ENCODE results near the gene ZNF394.

The ZNF394 gene

DNA sequence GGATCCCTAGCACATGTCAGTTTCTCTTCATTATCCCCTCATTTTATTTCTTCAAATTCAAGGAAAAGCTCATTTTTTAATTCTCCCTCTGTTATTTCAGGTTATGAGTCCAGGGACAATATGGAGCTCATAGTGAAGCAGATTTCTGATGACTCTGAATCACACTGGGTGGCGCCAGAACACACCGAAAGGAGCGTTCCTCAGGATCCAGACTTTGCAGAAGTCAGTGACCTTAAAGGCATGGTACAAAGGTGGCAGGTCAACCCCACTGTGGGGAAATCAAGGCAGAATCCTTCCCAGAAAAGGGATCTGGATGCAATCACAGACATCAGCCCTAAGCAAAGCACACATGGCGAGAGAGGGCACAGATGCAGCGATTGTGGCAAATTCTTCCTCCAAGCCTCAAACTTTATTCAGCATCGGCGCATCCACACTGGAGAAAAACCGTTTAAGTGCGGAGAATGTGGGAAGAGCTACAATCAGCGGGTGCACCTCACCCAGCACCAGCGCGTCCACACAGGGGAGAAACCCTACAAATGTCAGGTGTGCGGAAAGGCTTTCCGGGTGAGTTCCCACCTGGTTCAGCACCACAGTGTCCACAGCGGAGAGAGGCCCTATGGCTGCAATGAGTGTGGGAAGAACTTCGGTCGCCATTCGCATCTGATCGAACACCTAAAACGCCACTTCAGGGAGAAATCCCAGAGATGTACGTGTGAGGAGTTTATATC is 25.8 kb upstream of the ZNF394 start:
- Histone ChIP-seq H3K27ac (ENCODE audit: low read depth, low read length) (no peak overlapping the region), H3K4me2 (ENCODE audit: low read length) (no peak overlapping the region), H3K27me3 (ENCODE audit: control insufficient read depth, low read length) (no peaks in the 10 kb centered on the region), H3K4me3 (ENCODE audit: low read length) (no peak overlapping the region), H3K4me1 (ENCODE audit: control insufficient read depth, low read length) (no peaks in the 10 kb centered on the region), H3K79me2 (ENCODE audit: control insufficient read depth, low read length) (no peaks in the 10 kb centered on the region), H4K20me1 (ENCODE audit: control insufficient read depth, insufficient read depth, low read depth, low read length) (no peaks in the 10 kb centered on the region), H3K36me3 (ENCODE audit: control insufficient read depth, low read length) (peaks cover 56% of the 10 kb centered on the region), H3F3A (ENCODE audit: control insufficient read depth, insufficient read depth) (peaks cover 7% of the 10 kb centered on the region; the same call in 1 of the 2 replicates), H3K9me2 (replicated peaks; ENCODE audit: control insufficient read depth, low read length) (no peaks in the 10 kb centered on the region), H3K9me3 (ENCODE audit: control insufficient read depth, insufficient read depth, low read length) (peaks cover 20% of the 10 kb centered on the region)
- TF ChIP-seq, protein P1, sequence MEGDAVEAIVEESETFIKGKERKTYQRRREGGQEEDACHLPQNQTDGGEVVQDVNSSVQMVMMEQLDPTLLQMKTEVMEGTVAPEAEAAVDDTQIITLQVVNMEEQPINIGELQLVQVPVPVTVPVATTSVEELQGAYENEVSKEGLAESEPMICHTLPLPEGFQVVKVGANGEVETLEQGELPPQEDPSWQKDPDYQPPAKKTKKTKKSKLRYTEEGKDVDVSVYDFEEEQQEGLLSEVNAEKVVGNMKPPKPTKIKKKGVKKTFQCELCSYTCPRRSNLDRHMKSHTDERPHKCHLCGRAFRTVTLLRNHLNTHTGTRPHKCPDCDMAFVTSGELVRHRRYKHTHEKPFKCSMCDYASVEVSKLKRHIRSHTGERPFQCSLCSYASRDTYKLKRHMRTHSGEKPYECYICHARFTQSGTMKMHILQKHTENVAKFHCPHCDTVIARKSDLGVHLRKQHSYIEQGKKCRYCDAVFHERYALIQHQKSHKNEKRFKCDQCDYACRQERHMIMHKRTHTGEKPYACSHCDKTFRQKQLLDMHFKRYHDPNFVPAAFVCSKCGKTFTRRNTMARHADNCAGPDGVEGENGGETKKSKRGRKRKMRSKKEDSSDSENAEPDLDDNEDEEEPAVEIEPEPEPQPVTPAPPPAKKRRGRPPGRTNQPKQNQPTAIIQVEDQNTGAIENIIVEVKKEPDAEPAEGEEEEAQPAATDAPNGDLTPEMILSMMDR (IDR thresholded peaks at IDR 0.05; ENCODE audit: low read depth, low read length, poor library complexity, severe bottlenecking): peak; percentile 43
- no peak for TF ChIP-seq EZH2phosphoT487 (IDR thresholded peaks at IDR 0.05; ENCODE audit: borderline replicate concordance, low read length)

DNA sequence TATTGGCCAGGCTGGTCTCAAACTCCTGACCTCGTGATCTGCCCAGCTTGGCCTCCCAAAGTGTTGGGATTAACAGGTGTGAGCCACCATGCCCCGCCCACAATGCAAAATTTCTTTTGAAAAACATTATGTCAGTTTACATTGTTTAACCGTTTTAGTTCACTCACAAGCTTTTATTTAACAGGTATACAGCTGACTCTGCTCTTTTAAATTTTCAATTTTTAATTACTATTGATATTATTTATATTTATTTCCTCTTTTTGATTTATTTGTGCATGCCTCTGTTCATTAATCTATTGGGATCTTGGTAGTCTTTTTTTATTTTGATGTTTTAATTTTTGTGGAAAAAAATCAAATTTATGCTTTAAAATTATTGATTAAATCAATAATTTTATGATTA is 21.3 kb upstream of the ZNF394 start:
- H3K36me3 ChIP-seq (ENCODE audit: control insufficient read depth, low read length): peaks cover 35% of the 10 kb centered on the region
- no peaks in the 10 kb centered on the region for H3K9me2 ChIP-seq (replicated peaks; ENCODE audit: control insufficient read depth, low read length)
- H3F3A ChIP-seq (ENCODE audit: control insufficient read depth, insufficient read depth): peaks cover 7% of the 10 kb centered on the region; the same call in 1 of the 2 replicates
- H3K79me2 ChIP-seq (ENCODE audit: control insufficient read depth, low read length): no peaks in the 10 kb centered on the region
- H3K4me2 ChIP-seq (ENCODE audit: low read length): no peak overlapping the region
- no peaks in the 10 kb centered on the region for H3K4me1 ChIP-seq (ENCODE audit: control insufficient read depth, low read length)
- H3K9me3 ChIP-seq (ENCODE audit: control insufficient read depth, insufficient read depth, low read length): no peaks in the 10 kb centered on the region
- no peaks in the 10 kb centered on the region for H4K20me1 ChIP-seq (ENCODE audit: control insufficient read depth, insufficient read depth, low read depth, low read length)
- no peak overlapping the region for H3K27ac ChIP-seq (ENCODE audit: low read depth, low read length)
- no peak for TF ChIP-seq EZH2phosphoT487 (IDR thresholded peaks at IDR 0.05; ENCODE audit: borderline replicate concordance, low read length)
- TF ChIP-seq, protein P1 (IDR thresholded peaks at IDR 0.05; ENCODE audit: low read depth, low read length, poor library complexity, severe bottlenecking): no peak
- H3K27me3 ChIP-seq (ENCODE audit: control insufficient read depth, low read length): no peaks in the 10 kb centered on the region
- H3K4me3 ChIP-seq (ENCODE audit: low read length): no peak overlapping the region

DNA sequence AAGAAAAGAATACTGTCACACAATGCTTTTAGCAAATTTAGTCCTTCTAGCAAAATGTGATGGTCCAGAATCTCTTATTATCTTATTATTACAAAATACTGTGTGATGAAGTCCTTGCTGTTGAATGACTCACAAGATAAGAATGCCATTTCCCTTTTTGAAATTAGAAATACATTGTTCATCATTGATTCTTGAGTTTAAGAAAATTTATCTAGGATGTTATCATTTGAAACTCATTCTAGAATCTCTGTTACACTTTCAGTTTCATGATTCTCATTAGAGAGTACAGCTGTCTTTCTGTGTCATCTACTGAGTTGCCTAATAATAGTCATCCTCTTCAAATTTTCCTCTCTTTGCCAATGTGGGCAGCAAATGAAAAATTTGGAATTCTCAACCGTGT is 14.0 kb upstream of the ZNF394 start:
- H3K4me3 ChIP-seq (ENCODE audit: low read length): no peak overlapping the region
- no peaks in the 10 kb centered on the region for H3K27me3 ChIP-seq (ENCODE audit: control insufficient read depth, low read length)
- H3K9me2 ChIP-seq (replicated peaks; ENCODE audit: control insufficient read depth, low read length): no peaks in the 10 kb centered on the region
- TF ChIP-seq, protein P1 (IDR thresholded peaks at IDR 0.05; ENCODE audit: low read depth, low read length, poor library complexity, severe bottlenecking): no peak
- TF ChIP-seq EZH2phosphoT487 (IDR thresholded peaks at IDR 0.05; ENCODE audit: borderline replicate concordance, low read length): no peak
- no peaks in the 10 kb centered on the region for H3K4me1 ChIP-seq (ENCODE audit: control insufficient read depth, low read length)
- H4K20me1 ChIP-seq (ENCODE audit: control insufficient read depth, insufficient read depth, low read depth, low read length): no peaks in the 10 kb centered on the region
- no peak overlapping the region for H3K27ac ChIP-seq (ENCODE audit: low read depth, low read length)
- peaks cover 20% of the 10 kb centered on the region for H3K79me2 ChIP-seq (ENCODE audit: control insufficient read depth, low read length)
- H3K36me3 ChIP-seq (ENCODE audit: control insufficient read depth, low read length): peaks cover 43% of the 10 kb centered on the region
- no peaks in the 10 kb centered on the region for H3K9me3 ChIP-seq (ENCODE audit: control insufficient read depth, insufficient read depth, low read length)
- H3F3A ChIP-seq (ENCODE audit: control insufficient read depth, insufficient read depth): no peaks in the 10 kb centered on the region
- H3K4me2 ChIP-seq (ENCODE audit: low read length): no peak overlapping the region
